IMR-90 (cell line): ENCODE measurements around the gene MFSD6L. TPM values are rescaled to one million over a fixed set of nuclear protein-coding genes. Genes with fewer than 3 reads are reported as not detected.

ENCODE experiments used
- ATAC-seq: fragments of 200-7000 bp; cut with Tn5 transposase; 2 replicates; pipeline ENCODE4 v1.9.1; 2020; ENCODE audit warnings: low read depth, mild to moderate bottlenecking, moderate library complexity
- BruUV-seq: library from RNA; stranded (reverse); fragments of 400-500 nt; replicated peaks from 2 replicates; lab custom pipeline; 2021; lab: Mats Ljungman, UMichigan
- CTCF ChIA-PET: fragments of 300-600 bp; formaldehyde crosslinking; extraction: SDS; loops from one replicate; lab custom pipeline; 2021; ENCODE audit warnings: antibody characterized with exemption; lab: Yijun Ruan, JAX
- POLR2A ChIA-PET: fragments of 300-600 bp; sonication (Branson Sonifier 250); formaldehyde crosslinking; loops from one replicate; lab custom pipeline; 2022; ENCODE audit warnings: antibody characterized with exemption; ENCODE audit not compliant: unreplicated experiment; lab: Charles Lee
- DNase-seq: peaks from one replicate; pipeline ENCODE4 v3.0.0; 2013
- H2AFZ ChIP-seq: replicated peaks from 2 replicates; pipeline ENCODE3; 2013; ENCODE audit warnings: low read length, mild to moderate bottlenecking; ENCODE audit not compliant: poor library complexity
- H2AK5ac ChIP-seq: 2 replicates; pipeline ENCODE4 v1.6.1; 2013; ENCODE audit warnings: low read depth, low read length, inconsistent platforms
- H2AK9ac ChIP-seq: replicated peaks from 2 replicates; pipeline ENCODE3; 2013; ENCODE audit warnings: mild to moderate bottlenecking, low read depth, low read length, moderate library complexity; ENCODE audit not compliant: poor library complexity
- H2BK120ac ChIP-seq: 2 replicates; pipeline ENCODE4 v1.6.1; 2013; ENCODE audit warnings: low read depth, low read length, inconsistent platforms
- H2BK15ac ChIP-seq: 3 replicates; pipeline ENCODE4 v1.6.1; 2013; ENCODE audit warnings: low read depth, low read length, inconsistent platforms
- H2BK20ac ChIP-seq: 2 replicates; pipeline ENCODE4 v1.6.1; 2013; ENCODE audit warnings: low read depth, mild to moderate bottlenecking, inconsistent platforms, low read length, moderate library complexity
- H2BK5ac ChIP-seq: 2 replicates; pipeline ENCODE4 v1.6.1; 2013; ENCODE audit warnings: mild to moderate bottlenecking, low read depth, low read length, inconsistent platforms; ENCODE audit not compliant: poor library complexity, severe bottlenecking
- H3K14ac ChIP-seq: replicated peaks from 2 replicates; pipeline ENCODE4 v1.6.1; 2013; ENCODE audit warnings: low read depth, low read length, inconsistent platforms
- H3K18ac ChIP-seq: 2 replicates; pipeline ENCODE4 v1.6.1; 2013; ENCODE audit warnings: low read depth, low read length, control low read depth
- H3K23ac ChIP-seq: 2 replicates; pipeline ENCODE4 v1.6.1; 2013; ENCODE audit warnings: low read depth, low read length, inconsistent platforms
- H3K27ac ChIP-seq: 2 replicates; pipeline ENCODE4 v1.5.1; 2013; ENCODE audit warnings: mild to moderate bottlenecking, control low read depth, low read length; ENCODE audit not compliant: insufficient read depth
- H3K27me3 ChIP-seq: 2 replicates; pipeline ENCODE4 v1.6.1; 2013; ENCODE audit warnings: low read length; ENCODE audit not compliant: control insufficient read depth, insufficient read depth
- H3K36me3 ChIP-seq: 2 replicates; pipeline ENCODE4 v1.6.1; 2013; ENCODE audit warnings: low read length, mixed read lengths; ENCODE audit not compliant: control insufficient read depth, insufficient read depth
- H3K4ac ChIP-seq: 2 replicates; pipeline ENCODE4 v1.6.1; 2013; ENCODE audit warnings: low read depth, low read length, inconsistent platforms
- H3K4me1 ChIP-seq: 2 replicates; pipeline ENCODE4 v1.6.1; 2013; ENCODE audit warnings: low read length, mixed read lengths; ENCODE audit not compliant: control insufficient read depth, insufficient read depth
- H3K4me2 ChIP-seq: 2 replicates; pipeline ENCODE4 v1.6.1; 2013; ENCODE audit warnings: low read depth, mild to moderate bottlenecking, control low read depth, low read length, moderate library complexity
- H3K4me3 ChIP-seq: 2 replicates; pipeline ENCODE4 v1.5.1; 2013; ENCODE audit warnings: low read depth, mild to moderate bottlenecking, control low read depth, low read length, moderate library complexity; ENCODE audit not compliant: insufficient read depth
- H3K56ac ChIP-seq: 2 replicates; pipeline ENCODE4 v1.6.1; 2013; ENCODE audit warnings: low read length, inconsistent platforms; ENCODE audit not compliant: insufficient read depth; ENCODE audit errors: extremely low read depth
- H3K79me1 ChIP-seq, 2 experiments: 2 replicates each; pipeline ENCODE4 v1.6.1; 2013; ENCODE audit warnings: low read length in 2 of 2, inconsistent platforms in 1 of 2, low read depth in 1 of 2
- H3K9ac ChIP-seq: 2 replicates; pipeline ENCODE4 v1.6.1; 2013; ENCODE audit warnings: low read depth, low read length, control low read depth
- H3K9me1 ChIP-seq: 2 replicates; pipeline ENCODE4 v1.6.1; 2013; ENCODE audit warnings: low read length, inconsistent platforms; ENCODE audit not compliant: insufficient read depth
- H3K9me3 ChIP-seq: 2 replicates; pipeline ENCODE4 v1.6.1; 2013; ENCODE audit warnings: low read length; ENCODE audit not compliant: control insufficient read depth, insufficient read depth
- H4K20me1 ChIP-seq: 2 replicates; pipeline ENCODE4 v1.6.1; 2013; ENCODE audit warnings: low read length, inconsistent platforms; ENCODE audit not compliant: insufficient read depth
- H4K5ac ChIP-seq: 2 replicates; pipeline ENCODE4 v1.6.1; 2013; ENCODE audit warnings: mild to moderate bottlenecking, low read depth, low read length, control low read depth
- H4K8ac ChIP-seq, 2 experiments: 2 replicates each; pipeline ENCODE4 v1.6.1; 2013; ENCODE audit warnings: low read depth in 2 of 2, low read length in 2 of 2, control low read depth in 1 of 2, inconsistent platforms in 1 of 2
- H4K91ac ChIP-seq: 2 replicates; pipeline ENCODE4 v1.6.1; 2013; ENCODE audit warnings: low read depth, low read length, inconsistent platforms; ENCODE audit not compliant: insufficient read depth
- BHLHE40 ChIP-seq: fragments of 150-350 bp; IDR thresholded peaks from 2 replicates; pipeline ENCODE4 v1.6.1; 2016; ENCODE audit warnings: mild to moderate bottlenecking, low read depth, low read length
- CEBPB ChIP-seq: IDR thresholded peaks from 2 replicates; pipeline ENCODE4 v1.6.1; 2012; ENCODE audit warnings: low read depth, low read length, improper control_type of control experiment
- CHD1 ChIP-seq: IDR thresholded peaks from 2 replicates; pipeline ENCODE4 v1.6.1; 2012; ENCODE audit warnings: low read depth, low read length, improper control_type of control experiment
- MAFK ChIP-seq: IDR thresholded peaks from 2 replicates; pipeline ENCODE4 v1.6.1; 2012; ENCODE audit warnings: low read depth, low read length, improper control_type of control experiment
- MAZ ChIP-seq: IDR thresholded peaks from 2 replicates; pipeline ENCODE4 v1.6.1; 2012; ENCODE audit warnings: low read depth, mild to moderate bottlenecking, low read length, improper control_type of control experiment, moderate library complexity, borderline replicate concordance
- MXI1 ChIP-seq: IDR thresholded peaks from 2 replicates; pipeline ENCODE4 v1.6.1; 2012; ENCODE audit warnings: low read depth, mild to moderate bottlenecking, low read length, moderate library complexity, borderline replicate concordance
- RCOR1 ChIP-seq: IDR thresholded peaks from 2 replicates; pipeline ENCODE4 v1.6.1; 2012; ENCODE audit warnings: mild to moderate bottlenecking, low read length, improper control_type of control experiment; ENCODE audit not compliant: insufficient replicate concordance
- RFX5 ChIP-seq: IDR thresholded peaks from 2 replicates; pipeline ENCODE4 v1.8.0; 2012; ENCODE audit warnings: low read depth, mild to moderate bottlenecking, low read length, moderate library complexity
- WGBS, 2 experiments: methylation state at CpG; one replicate each; pipeline versions ENCODE4 v1.1.5 to v1.1.7; 2013; ENCODE audit warnings: missing lambda C conversion rate in 2 of 2; ENCODE audit not compliant: insufficient read length in 1 of 2; ENCODE audit errors: extremely low coverage in 2 of 2; 5-methylcytosine and 5-hydroxymethylcytosine counted together
- dilution Hi-C: fragments of 300-500 bp; cut with HindIII; formaldehyde crosslinking; loops from one replicate; pipeline ENCODE4 v1.14.3; 2018; ENCODE audit warnings: low sequenced_read_pairs; ENCODE audit not compliant: unreplicated experiment
- in situ Hi-C: fragments of 300-500 bp; cut with MboI; formaldehyde crosslinking; loops from 3 replicates; pipeline ENCODE4 v1.14.3; 2019; ENCODE audit warnings: low sequenced_read_pairs, inconsistent platforms, mixed read lengths
- intact Hi-C: fragments of 100-400 bp; cut with micrococcal nuclease; formaldehyde crosslinking; loops from 2 replicates; pipeline ENCODE4 v1.10.0; 2022
- polyA plus RNA-seq, 3 experiments: library from polyadenylated mRNA; depleted of rRNA; stranded (reverse); fragments of >200 nt; gene quantifications; 2 replicates each; pipeline ENCODE4 v1.2.3, GENCODE V29; 2012; ENCODE audit warnings: low replicate concordance in 1 of 3
- total RNA-seq: library from RNA; depleted of rRNA; stranded (reverse); fragments of >200 nt; gene quantifications from 2 replicates; pipeline ENCODE4 v1.2.3, GENCODE V29; 2012
- TF ChIP-seq, protein P1 (sequence below): fragments of 150-350 bp; IDR thresholded peaks from 2 replicates; pipeline ENCODE4 v1.6.1; 2016; ENCODE audit warnings: low read depth, mild to moderate bottlenecking, low read length, moderate library complexity, borderline replicate concordance
- TF ChIP-seq, protein P2 (sequence below): conservative IDR thresholded peaks from 2 replicates; pipeline ENCODE4 v1.5.1; 2012; ENCODE audit warnings: mild to moderate bottlenecking, low read depth, low read length, improper control_type of control experiment
- TF ChIP-seq, protein P3 (sequence below): fragments of 150-350 bp; IDR thresholded peaks from 2 replicates; pipeline ENCODE4 v1.6.1; 2017; ENCODE audit warnings: mild to moderate bottlenecking, antibody characterized with exemption, low read length, low read depth

Gene MFSD6L
- total and polyA plus RNA-seq, 2 of the 4 experiments (the other 2 are of a cell fraction): not detected

DNA sequence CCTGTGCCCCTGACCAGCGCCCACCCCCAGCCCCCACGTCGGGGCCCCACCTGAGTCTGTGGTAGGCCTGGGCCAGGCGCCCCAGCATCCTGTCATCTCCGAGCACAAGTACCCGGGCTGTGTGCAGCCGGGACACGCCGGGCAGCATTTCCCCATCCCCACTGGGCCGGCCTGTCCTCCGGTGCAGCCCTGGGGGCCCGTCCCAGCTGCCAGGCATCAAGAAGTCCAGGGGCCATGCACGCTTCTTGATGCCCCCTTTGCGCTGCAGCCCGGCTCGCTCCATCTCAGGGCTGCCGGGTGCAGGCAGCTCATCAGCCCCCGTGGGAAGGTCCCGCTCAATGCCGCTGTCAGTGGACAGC lies 29.3 kb upstream of the MFSD6L start:
- peaks cover 2% of the 10 kb centered on the region for H3K9me3 ChIP-seq
- H2AFZ ChIP-seq: no peak overlapping the region
- dilution Hi-C loops: no loop called here
- H3K9ac ChIP-seq: no peak overlapping the region
- H3K4me3 ChIP-seq: no peak overlapping the region
- H3K4me2 ChIP-seq: no peak overlapping the region
- BruUV-seq: no TSS peak
- CTCF ChIA-PET: no interaction called here
- no peak overlapping the region for H4K8ac ChIP-seq
- no peaks in the 10 kb centered on the region for H3K36me3 ChIP-seq
- H4K20me1 ChIP-seq: no peaks in the 10 kb centered on the region
- no peak overlapping the region for H3K56ac ChIP-seq
- H3K27me3 ChIP-seq: no peaks in the 10 kb centered on the region
- H2AK5ac ChIP-seq: no peak overlapping the region
- H3K18ac ChIP-seq: no peak overlapping the region
- no peak overlapping the region for H3K27ac ChIP-seq
- H2BK120ac ChIP-seq: no peak overlapping the region
- TF ChIP-seq RFX5: no peak
- no peak for TF ChIP-seq MXI1
- no peak for TF ChIP-seq MAZ
- TF ChIP-seq BHLHE40: no peak
- no peak for TF ChIP-seq CEBPB
- no peak for TF ChIP-seq RCOR1
- TF ChIP-seq, protein P1, sequence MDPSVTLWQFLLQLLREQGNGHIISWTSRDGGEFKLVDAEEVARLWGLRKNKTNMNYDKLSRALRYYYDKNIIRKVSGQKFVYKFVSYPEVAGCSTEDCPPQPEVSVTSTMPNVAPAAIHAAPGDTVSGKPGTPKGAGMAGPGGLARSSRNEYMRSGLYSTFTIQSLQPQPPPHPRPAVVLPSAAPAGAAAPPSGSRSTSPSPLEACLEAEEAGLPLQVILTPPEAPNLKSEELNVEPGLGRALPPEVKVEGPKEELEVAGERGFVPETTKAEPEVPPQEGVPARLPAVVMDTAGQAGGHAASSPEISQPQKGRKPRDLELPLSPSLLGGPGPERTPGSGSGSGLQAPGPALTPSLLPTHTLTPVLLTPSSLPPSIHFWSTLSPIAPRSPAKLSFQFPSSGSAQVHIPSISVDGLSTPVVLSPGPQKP: no peak
- TF ChIP-seq, protein P2, sequence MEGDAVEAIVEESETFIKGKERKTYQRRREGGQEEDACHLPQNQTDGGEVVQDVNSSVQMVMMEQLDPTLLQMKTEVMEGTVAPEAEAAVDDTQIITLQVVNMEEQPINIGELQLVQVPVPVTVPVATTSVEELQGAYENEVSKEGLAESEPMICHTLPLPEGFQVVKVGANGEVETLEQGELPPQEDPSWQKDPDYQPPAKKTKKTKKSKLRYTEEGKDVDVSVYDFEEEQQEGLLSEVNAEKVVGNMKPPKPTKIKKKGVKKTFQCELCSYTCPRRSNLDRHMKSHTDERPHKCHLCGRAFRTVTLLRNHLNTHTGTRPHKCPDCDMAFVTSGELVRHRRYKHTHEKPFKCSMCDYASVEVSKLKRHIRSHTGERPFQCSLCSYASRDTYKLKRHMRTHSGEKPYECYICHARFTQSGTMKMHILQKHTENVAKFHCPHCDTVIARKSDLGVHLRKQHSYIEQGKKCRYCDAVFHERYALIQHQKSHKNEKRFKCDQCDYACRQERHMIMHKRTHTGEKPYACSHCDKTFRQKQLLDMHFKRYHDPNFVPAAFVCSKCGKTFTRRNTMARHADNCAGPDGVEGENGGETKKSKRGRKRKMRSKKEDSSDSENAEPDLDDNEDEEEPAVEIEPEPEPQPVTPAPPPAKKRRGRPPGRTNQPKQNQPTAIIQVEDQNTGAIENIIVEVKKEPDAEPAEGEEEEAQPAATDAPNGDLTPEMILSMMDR: no peak
- TF ChIP-seq, protein P3, sequence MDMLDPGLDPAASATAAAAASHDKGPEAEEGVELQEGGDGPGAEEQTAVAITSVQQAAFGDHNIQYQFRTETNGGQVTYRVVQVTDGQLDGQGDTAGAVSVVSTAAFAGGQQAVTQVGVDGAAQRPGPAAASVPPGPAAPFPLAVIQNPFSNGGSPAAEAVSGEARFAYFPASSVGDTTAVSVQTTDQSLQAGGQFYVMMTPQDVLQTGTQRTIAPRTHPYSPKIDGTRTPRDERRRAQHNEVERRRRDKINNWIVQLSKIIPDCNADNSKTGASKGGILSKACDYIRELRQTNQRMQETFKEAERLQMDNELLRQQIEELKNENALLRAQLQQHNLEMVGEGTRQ: no peak
- TF ChIP-seq MAFK: no peak
- TF ChIP-seq CHD1: no peak
- H2BK20ac ChIP-seq: no peak overlapping the region
- H2BK5ac ChIP-seq: no peak overlapping the region
- intact Hi-C loops: no loop called here
- DNase-seq (no peak), ATAC-seq (no peak)
- no peak overlapping the region for H3K23ac ChIP-seq
- H2BK15ac ChIP-seq: no peak overlapping the region
- H3K4me1 ChIP-seq: no peaks in the 10 kb centered on the region
- POLR2A ChIA-PET: no interaction called here
- no peak overlapping the region for H3K14ac ChIP-seq
- WGBS, 2 experiments: 71% methylated on average over 10 of the region's 20 CpGs; no CpG with 5 or more reads in 1 of the 2 experiments
- no peaks in the 10 kb centered on the region for H3K79me1 ChIP-seq
- in situ Hi-C loops: no loop called here
- H4K5ac ChIP-seq: no peak overlapping the region
- no peaks in the 10 kb centered on the region for H3K9me1 ChIP-seq
- no peak overlapping the region for H3K4ac ChIP-seq
- H4K91ac ChIP-seq: no peak overlapping the region
- no peak overlapping the region for H2AK9ac ChIP-seq
